ENCODE data around the gene CYP4Z1. TPM values are rescaled to one million over a fixed set of nuclear protein-coding genes. Genes with fewer than 3 reads are reported as not detected.
"Not testable (repeated sequence)": the region's sequence is repeated elsewhere in the genome, so short reads cannot be mapped to it uniquely, and the experiment has no call there.

CYP4Z1 gene
- total RNA-seq = not detected

DNA sequence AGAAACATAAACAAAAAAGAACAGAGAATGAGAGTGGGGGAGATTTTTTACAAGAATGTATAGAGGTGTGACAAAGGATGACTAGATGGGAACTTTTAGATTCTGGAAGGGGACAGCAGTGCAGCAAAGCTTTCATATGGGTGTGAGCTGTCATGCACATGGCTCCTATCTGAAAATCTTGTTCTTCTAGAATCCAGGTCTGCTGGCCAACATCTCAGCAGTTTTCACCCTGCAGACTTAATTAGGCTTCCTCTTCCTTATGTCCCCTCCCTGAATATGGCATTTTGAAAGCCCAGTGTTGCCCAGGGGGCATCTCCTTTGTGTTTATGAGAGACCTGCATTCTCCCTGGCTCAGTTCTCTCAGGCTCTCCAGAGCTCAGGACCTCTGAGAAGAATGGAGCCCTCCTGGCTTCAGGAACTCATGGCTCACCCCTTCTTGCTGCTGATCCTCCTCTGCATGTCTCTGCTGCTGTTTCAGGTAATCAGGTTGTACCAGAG lies at the start of gene CYP4Z1:
CYP4Z1 (plus strand) TSS at position 135 of the 498 bp plus-strand sequence; CDS start at position 395, 260 bp downstream.
- Mint-ChIP-seq H3K36me3 (no peaks in the 10 kb centered on the region), H3K4me1 (ENCODE audit: low read depth in 2 of 2) (no peaks in the 10 kb centered on the region), H3K27ac (no peak within 1 kb of the TSS), H3K4me3 (no peak within 1 kb of the TSS), H3K27me3 (peaks cover 25 to 26% of the 10 kb centered on the region in 2 donors), H3K9me3 (no peaks in the 10 kb centered on the region)
- DNase-seq (ENCODE audit: low spot score) (no peak), ATAC-seq (no peak)

GRCh38 chr1:47021070-47021469 lies 46.0 kb upstream of the CYP4Z1 start:
- H3K27me3 Mint-ChIP-seq = peaks cover 23 to 44% of the 10 kb centered on the region in 2 donors
- no peak for DNase-seq (ENCODE audit: low spot score)
- no peaks in the 10 kb centered on the region for H3K4me1 Mint-ChIP-seq (ENCODE audit: low read depth in 2 of 2)
- no peak overlapping the region for H3K4me3 Mint-ChIP-seq
- peaks cover 2% of the 10 kb centered on the region for H3K9me3 Mint-ChIP-seq
- no peak overlapping the region for H3K27ac Mint-ChIP-seq
- no peaks in the 10 kb centered on the region for H3K36me3 Mint-ChIP-seq
- ATAC-seq = no peak

DNA sequence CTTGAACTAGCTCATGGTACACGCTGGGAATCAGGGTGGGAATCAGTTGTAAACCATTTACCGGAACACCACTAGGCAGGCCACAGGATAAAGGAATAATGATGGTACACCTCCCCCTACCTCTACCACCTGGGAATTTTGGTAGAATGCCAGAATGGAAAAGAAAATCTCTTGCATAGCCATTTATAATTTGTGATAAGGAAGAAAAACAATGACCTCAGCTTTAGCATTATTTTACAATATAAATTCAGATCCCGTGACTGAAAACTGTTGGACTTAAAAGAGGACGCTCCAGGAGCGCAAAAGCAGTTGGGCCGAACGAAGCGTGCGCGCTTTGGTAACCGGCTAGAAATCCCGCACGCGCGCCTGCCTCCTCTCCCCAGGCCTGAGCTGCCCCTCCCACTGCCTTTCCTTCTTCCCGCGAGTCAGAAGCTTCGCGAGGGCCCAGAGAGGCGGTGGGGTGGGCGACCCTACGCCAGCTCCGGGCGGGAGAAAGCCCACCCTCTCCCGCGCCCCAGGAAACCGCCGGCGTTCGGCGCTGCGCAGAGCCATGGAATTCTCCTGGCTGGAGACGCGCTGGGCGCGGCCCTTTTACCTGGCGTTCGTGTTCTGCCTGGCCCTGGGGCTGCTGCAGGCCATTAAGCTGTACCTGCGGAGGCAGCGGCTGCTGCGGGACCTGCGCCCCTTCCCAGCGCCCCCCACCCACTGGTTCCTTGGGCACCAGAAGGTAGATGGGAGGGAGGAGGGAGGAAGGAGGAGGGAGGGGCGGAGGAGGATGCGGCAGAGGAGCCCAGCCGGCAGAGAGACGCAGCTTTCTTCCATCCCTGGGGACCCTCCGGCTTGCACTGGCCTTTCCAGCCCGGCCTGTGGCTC lies 43.5 kb upstream of the CYP4Z1 start, which contains the start of gene CYP4X1:
CYP4X1 (plus strand) TSS at position 402 of the 873 bp plus-strand sequence; CDS start at position 551, 149 bp downstream.
- ATAC-seq = no peak
- Mint-ChIP-seq H3K27ac (no peak within 1 kb of the TSS), H3K36me3 (no peaks in the 10 kb centered on the region), H3K9me3 (no peaks in the 10 kb centered on the region), H3K4me1 (ENCODE audit: low read depth in 2 of 2) (no peaks in the 10 kb centered on the region), H3K4me3 (no peak within 1 kb of the TSS), H3K27me3 (peaks cover 20 to 30% of the 10 kb centered on the region in 2 donors)
- DNase-seq (ENCODE audit: low spot score) = no peak

DNA sequence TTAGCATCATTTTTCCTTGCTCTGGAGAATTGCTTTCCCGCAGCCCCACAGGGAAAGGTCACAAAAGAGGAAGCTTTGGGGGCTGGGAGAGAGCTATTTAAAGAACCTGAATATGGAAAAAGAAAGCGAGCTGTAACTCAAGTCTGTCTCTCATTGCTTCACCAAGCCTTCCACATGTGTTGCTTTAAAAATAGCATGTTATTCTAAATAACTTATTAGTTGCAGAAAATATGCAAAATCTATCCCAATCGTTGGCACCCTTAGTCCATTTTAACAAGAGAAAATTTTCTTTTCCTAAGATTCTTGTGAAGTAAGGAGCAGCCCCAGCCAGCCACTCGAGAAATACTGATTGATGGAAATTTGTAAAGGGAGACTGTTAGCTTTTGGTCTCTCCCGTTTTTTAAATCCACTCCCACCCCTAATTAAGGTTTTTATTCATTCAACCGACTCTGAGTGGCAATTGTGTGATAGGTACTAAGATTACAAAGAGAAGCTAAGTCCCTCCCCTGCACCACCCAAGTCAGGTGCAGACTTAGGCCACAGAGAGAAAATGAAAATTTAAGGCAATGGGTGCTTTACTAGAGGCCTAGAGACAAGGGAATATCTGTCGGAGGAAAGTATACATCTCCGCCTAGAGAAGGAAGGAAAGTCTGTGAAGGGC lies 42.8 kb upstream of the CYP4Z1 start:
- no peak for ATAC-seq
- H3K27ac Mint-ChIP-seq = no peak overlapping the region
- no peaks in the 10 kb centered on the region for H3K9me3 Mint-ChIP-seq
- peaks cover 21 to 33% of the 10 kb centered on the region in 2 donors for H3K27me3 Mint-ChIP-seq
- no peaks in the 10 kb centered on the region for H3K4me1 Mint-ChIP-seq (ENCODE audit: low read depth in 2 of 2)
- H3K4me3 Mint-ChIP-seq = no peak overlapping the region
- no peaks in the 10 kb centered on the region for H3K36me3 Mint-ChIP-seq
- DNase-seq (ENCODE audit: low spot score) = no peak

GRCh38 chr1:47030170-47030805 lies 36.7 kb upstream of the CYP4Z1 start:
- Mint-ChIP-seq H3K9me3 (no peaks in the 10 kb centered on the region), H3K36me3 (no peaks in the 10 kb centered on the region), H3K27me3 (peaks cover 24 to 41% of the 10 kb centered on the region in 2 donors), H3K4me3 (no peak overlapping the region), H3K4me1 (ENCODE audit: low read depth in 2 of 2) (no peaks in the 10 kb centered on the region), H3K27ac (no peak overlapping the region)
- DNase-seq (ENCODE audit: low spot score) (no peak), ATAC-seq (no peak)

GRCh38 chr1:47031059-47031458 lies 36.0 kb upstream of the CYP4Z1 start:
- Mint-ChIP-seq H3K27ac (no peak overlapping the region), H3K9me3 (no peaks in the 10 kb centered on the region), H3K36me3 (no peaks in the 10 kb centered on the region), H3K4me3 (no peak overlapping the region), H3K27me3 (peaks cover 24 to 39% of the 10 kb centered on the region in 2 donors), H3K4me1 (ENCODE audit: low read depth in 2 of 2) (no peaks in the 10 kb centered on the region)
- DNase-seq (ENCODE audit: low spot score) (no peak), ATAC-seq (no peak)

DNA sequence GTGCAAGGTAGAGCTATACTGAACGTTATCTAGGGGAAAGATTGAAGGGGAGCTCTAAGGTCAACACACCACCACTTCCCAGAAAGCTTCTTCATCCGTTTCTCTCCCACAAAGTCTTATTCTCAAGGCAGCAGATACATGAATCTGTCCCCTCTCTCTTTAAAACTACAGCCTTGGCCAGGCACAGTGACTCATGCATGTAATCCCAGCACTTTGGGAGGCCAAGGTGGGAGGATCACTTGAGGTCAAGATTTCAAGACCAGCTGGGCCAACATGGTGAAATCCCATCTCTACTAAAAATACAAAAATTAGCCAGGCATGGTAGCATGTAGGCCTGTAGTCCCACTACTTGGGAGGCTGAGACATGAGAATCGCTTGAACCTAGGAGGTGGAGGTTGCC lies 35.4 kb upstream of the CYP4Z1 start:
- ATAC-seq = no peak
- no peak overlapping the region for H3K4me3 Mint-ChIP-seq
- no peak for DNase-seq (ENCODE audit: low spot score)
- H3K36me3 Mint-ChIP-seq = no peaks in the 10 kb centered on the region
- no peaks in the 10 kb centered on the region for H3K9me3 Mint-ChIP-seq
- no peak overlapping the region for H3K27ac Mint-ChIP-seq
- H3K4me1 Mint-ChIP-seq (ENCODE audit: low read depth in 2 of 2) = no peaks in the 10 kb centered on the region
- peaks cover 24 to 38% of the 10 kb centered on the region in 2 donors for H3K27me3 Mint-ChIP-seq

DNA sequence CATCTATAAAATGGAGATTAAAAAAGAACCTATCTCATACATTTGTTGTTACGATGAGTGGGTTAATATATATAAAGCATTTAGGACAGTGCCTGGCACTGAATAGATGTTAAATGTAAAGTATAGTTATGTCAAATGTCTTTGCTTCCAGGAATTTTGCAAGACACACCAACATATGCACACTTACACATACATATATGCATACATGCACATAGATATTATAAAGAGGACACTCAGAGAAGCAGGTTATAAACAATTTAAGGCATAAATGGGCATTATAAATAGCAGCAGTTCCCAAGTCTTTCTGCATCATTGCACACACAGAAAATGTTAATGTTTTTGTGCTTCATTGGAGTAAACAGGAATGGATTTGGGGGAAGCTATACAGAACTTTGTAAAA lies 30.3 kb upstream of the CYP4Z1 start:
- no peak overlapping the region for H3K4me3 Mint-ChIP-seq
- no peak overlapping the region for H3K27ac Mint-ChIP-seq
- H3K36me3 Mint-ChIP-seq = no peaks in the 10 kb centered on the region
- no peaks in the 10 kb centered on the region for H3K9me3 Mint-ChIP-seq
- no peaks in the 10 kb centered on the region for H3K4me1 Mint-ChIP-seq (ENCODE audit: low read depth in 2 of 2)
- no peak for DNase-seq (ENCODE audit: low spot score)
- peaks cover 19 to 43% of the 10 kb centered on the region in 2 donors for H3K27me3 Mint-ChIP-seq
- ATAC-seq = no peak

- H3K4me3 Mint-ChIP-seq = no peak overlapping the region
- ATAC-seq (no peak), DNase-seq (ENCODE audit: low spot score) (no peak)
- no peaks in the 10 kb centered on the region for H3K36me3 Mint-ChIP-seq
- peaks cover 3% of the 10 kb centered on the region for H3K9me3 Mint-ChIP-seq
- peaks cover 19 to 42% of the 10 kb centered on the region in 2 donors for H3K27me3 Mint-ChIP-seq
- no peak overlapping the region for H3K27ac Mint-ChIP-seq
- H3K4me1 Mint-ChIP-seq (ENCODE audit: low read depth in 2 of 2) = no peaks in the 10 kb centered on the region
Measured at GRCh38 chr1:47059376-47059775, 7.7 kb upstream of the CYP4Z1 start.

- not testable (repeated sequence) for ATAC-seq; H3K36me3 Mint-ChIP-seq; H3K27ac Mint-ChIP-seq; DNase-seq (ENCODE audit: low spot score); H3K4me3 Mint-ChIP-seq; H3K4me1 Mint-ChIP-seq (ENCODE audit: low read depth in 2 of 2); H3K9me3 Mint-ChIP-seq
- H3K27me3 Mint-ChIP-seq = peaks cover 17 to 18% of the 10 kb centered on the region in 2 donors
Measured at GRCh38 chr1:47069080-47069479, 2.0 kb downstream of the CYP4Z1 start.

GRCh38 chr1:47069509-47069908 lies 2.5 kb downstream of the CYP4Z1 start:
- not testable (repeated sequence) for H3K4me3 Mint-ChIP-seq; ATAC-seq; H3K9me3 Mint-ChIP-seq; H3K36me3 Mint-ChIP-seq; H3K27ac Mint-ChIP-seq; DNase-seq (ENCODE audit: low spot score); H3K4me1 Mint-ChIP-seq (ENCODE audit: low read depth in 2 of 2)
- peaks cover 17 to 18% of the 10 kb centered on the region in 2 donors for H3K27me3 Mint-ChIP-seq

DNA sequence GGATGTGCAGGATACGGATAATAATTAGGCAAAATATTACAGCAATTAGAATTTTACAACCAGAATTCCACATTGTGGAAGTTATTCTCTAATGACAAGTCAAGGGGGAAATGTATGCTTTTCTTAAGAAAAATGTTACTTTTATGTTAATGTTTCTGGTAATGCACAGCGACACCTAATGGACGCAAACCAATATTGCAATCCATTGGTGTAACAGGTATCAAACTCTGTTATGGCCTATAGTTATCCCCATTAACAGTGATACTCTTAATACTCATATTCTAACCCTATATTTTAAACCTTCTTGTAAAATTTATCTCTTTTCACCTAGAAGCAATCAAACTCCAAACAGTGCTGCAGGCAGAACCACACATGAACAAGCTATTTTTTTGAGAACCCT lies 22.3 kb downstream of the CYP4Z1 start:
- not testable (repeated sequence) for H3K4me1 Mint-ChIP-seq (ENCODE audit: low read depth in 2 of 2); H3K9me3 Mint-ChIP-seq; DNase-seq (ENCODE audit: low spot score); H3K27me3 Mint-ChIP-seq; H3K27ac Mint-ChIP-seq; H3K36me3 Mint-ChIP-seq; ATAC-seq; H3K4me3 Mint-ChIP-seq

GRCh38 chr1:47091476-47091875 lies 24.4 kb downstream of the CYP4Z1 start:
- H3K27me3 Mint-ChIP-seq; H3K4me3 Mint-ChIP-seq; H3K4me1 Mint-ChIP-seq (ENCODE audit: low read depth in 2 of 2); ATAC-seq; H3K9me3 Mint-ChIP-seq; DNase-seq (ENCODE audit: low spot score); H3K36me3 Mint-ChIP-seq; H3K27ac Mint-ChIP-seq: not testable (repeated sequence)

- ATAC-seq = no peak
- peaks cover 14 to 28% of the 10 kb centered on the region in 2 donors for H3K27me3 Mint-ChIP-seq
- H3K36me3 Mint-ChIP-seq = peaks cover 12% of the 10 kb centered on the region
- DNase-seq (ENCODE audit: low spot score) = no peak
- H3K4me3 Mint-ChIP-seq = no peak overlapping the region
- no peak overlapping the region for H3K27ac Mint-ChIP-seq
- no peaks in the 10 kb centered on the region for H3K4me1 Mint-ChIP-seq (ENCODE audit: low read depth in 2 of 2)
- H3K9me3 Mint-ChIP-seq = peaks cover 6% of the 10 kb centered on the region
Measured at GRCh38 chr1:47104816-47105215, 37.8 kb downstream of the CYP4Z1 start.
